Right kidney (tissue), 1 donor: Measurements from ENCODE around the gene PPP1R3F.
"Not testable (repeated sequence)": the region's sequence is repeated elsewhere in the genome, so short reads cannot be mapped to it uniquely, and the experiment has no call there.

Source experiments
- DNase-seq: peaks from one replicate; pipeline ENCODE4 v3.0.0-alpha.2; 2016

Gene PPP1R3F

DNA sequence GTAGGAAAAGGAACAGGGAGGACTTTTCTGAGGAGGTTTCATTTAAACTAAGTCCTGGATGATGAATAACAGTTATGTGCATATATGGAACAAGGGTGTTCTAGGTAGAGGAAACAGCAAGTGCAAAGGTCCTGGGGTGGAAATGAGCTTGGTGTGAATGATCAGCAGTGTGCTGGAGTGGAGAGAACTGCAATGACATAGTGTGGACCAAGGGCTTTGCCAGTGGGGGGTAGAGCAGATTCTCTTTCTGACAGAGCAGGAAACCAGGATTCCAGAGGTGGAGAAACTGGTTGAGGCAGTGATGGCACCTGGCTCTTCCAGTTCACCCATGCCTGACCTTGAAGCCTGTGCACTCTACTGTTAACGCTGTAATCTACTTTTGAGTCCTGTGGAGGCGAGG is 1.7 kb downstream of the PPP1R3F start:
- DNase-seq, result no peak

DNA sequence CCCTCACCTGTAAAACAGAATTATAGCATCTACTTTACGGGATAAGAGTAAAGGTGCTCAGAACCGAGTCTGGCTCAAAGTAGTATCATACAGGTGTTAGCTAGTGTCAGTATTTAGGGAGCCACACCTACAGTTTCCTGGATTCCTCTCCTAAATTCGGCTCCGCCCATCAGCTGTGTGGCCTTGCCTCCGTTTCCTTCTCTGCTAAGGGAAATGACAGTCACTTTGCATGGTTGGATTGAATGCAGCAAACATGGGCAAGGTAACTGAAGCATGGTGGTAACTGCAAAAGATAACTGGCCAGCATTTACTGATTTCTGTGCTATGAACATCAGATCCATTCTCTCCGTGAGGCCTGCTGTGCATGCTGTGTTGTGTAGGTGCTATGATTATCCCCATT is 2.8 kb downstream of the PPP1R3F start:
- no peak for DNase-seq

DNA sequence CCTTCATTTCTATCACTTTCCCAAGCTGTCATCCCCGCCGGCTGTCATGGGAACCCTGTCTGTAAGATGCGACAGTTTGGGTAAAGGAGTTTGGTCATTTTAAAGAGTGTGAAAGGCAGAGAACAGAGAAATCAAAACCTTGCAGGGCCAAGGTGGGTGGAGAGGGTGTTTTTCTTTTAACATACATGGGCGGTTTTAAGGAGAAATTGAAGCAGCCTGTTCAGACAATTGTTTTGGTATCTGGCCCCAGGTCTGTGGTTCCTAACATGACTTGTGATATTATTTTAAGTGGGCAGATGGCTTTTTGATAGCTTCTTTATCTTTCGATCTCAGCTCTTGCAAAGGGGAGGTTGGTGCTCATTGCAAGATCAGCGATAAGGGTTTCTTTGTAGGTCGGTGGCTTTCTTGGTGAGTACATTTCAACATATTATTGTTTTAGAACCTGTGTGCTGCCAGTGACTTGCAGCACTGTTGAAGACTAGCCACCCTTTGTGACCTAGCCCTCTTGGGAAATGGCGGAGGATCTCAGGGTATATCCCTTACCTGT is 3.7 kb downstream of the PPP1R3F start:
- no peak for DNase-seq

DNA sequence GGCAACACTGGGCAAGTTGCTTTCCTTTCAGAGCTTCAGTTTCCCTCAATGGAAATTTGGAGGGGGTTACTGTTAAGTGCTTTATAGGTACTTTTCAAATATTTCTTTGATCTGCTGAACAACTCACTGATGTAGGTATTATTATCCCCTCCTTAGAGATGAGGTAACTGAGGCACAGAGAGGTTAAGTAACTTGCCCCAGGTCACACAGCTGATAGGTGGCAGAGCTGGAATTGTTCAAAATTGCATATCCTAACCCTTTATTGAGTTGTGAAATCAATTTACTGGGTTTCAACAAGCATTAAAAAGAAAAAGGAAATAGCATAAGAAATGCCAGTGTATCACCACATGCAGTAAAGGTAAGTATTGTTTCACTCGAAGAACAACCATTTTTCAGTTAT is 6.6 kb downstream of the PPP1R3F start:
- DNase-seq, result no peak

DNA sequence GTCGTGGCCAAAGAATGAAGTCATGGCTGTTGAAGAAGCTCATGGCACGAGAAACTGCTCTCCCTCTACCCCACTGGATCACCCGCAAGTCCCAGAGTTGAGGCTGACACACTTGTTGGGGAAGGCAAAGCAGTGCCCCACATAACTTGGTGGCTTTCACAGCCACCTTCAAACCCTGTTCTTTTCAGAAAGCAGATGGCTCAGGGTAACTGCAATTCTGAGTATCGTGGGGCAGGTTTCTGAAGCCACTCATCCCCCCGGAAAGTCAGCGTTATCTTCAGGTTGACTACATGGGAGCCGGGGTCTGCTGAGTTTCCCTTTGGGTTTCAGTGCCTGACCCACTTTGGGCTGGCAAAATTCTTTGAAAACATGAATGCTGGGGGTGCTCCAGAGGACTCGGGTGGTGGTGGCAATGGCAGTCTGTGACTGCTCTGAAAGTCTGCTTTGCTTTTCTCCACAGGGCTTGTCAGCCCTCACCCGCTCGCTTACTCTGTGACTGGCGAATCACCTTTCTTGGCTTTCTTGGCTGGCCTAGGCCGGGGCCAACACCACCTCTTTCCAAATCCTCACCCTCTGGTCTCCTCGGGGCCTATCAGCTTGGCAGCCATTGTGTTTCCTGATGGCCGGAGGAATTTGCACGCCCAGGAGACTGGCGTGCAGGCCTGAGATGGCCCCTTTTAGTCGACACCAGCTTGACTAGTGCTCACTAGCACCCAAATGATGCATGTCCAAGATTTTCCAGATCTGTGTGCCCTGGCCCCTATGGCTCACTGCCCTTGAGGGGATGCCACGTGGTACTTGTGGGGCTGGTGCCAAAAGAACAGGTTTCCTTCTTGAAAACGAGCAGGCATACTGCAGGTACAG is 7.3 kb downstream of the PPP1R3F start:
- DNase-seq, result no peak

DNA sequence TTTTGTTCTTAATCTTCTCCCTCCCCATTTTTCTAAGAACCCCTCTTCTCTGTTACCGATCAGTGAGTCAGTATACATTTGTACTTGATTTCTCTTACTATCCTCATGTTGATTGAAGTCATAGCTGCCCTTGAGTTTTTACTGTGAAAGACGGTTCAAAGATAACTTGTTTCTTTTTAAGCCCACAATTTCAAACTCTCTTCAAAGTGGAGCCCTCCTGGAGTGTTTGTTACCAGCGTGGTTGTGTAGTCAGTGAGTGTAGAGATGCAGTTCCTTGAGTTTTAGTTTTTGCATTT is 7.9 kb downstream of the PPP1R3F start:
- no peak for DNase-seq

DNA sequence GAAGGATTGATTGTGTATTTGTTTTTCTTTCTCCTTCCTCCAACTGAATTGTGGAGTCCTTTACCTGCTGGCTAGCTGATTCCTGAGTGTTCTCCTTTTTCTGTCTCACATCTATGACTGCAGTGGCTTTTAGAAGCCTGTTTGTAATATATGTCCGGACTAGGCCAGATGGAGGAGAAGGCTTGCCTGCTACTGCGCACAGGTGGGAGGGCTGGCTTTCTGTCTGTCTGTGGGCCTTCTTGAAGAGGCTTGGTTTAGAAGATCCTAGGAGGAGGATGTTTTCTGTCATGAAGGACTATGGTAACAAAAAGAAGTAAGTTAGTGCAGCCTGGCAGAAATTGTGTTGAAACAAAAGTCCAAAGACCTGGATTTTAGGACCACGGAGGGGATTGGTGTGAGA is 8.5 kb downstream of the PPP1R3F start:
- no peak for DNase-seq

DNA sequence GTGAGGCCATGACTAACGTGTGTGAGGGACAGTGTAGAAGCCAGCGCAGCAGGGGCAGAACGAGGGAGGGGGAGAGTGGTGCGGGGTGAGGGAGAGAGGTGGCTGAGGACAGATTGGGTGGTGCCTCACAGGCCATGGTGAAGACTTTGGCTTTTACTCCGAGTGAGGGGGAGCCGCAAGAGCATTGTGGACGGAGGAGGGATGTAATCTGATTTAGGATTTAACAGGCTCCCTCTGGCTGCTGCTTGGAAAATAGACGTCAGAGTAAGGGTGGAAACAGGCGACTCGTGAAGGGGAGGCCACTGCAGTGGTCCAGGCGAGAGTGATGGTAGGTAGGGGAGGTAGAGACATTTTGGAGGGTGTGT is 13.0 kb downstream of the PPP1R3F start:
- DNase-seq, result no peak

DNA sequence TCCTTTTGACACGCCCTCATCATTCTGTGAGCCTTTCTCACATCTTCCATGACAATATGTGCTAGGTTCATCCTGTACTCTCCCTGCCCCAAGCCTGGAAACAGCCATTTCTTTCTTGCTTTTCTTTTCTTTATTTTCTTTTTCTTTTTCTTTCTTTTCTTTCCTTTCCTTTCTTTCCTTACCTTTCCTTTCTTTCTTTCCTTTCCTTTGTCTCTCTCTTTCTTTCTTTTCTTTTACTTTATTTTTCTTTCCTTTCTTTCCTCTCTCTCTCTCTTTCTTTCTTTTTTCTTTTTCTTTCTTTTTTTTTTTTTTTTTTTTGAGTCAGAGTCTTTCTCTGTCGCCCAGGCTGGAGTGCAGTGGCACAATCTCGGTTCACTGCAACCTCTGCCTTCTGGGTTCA is 14.6 kb downstream of the PPP1R3F start:
- no peak for DNase-seq

DNA sequence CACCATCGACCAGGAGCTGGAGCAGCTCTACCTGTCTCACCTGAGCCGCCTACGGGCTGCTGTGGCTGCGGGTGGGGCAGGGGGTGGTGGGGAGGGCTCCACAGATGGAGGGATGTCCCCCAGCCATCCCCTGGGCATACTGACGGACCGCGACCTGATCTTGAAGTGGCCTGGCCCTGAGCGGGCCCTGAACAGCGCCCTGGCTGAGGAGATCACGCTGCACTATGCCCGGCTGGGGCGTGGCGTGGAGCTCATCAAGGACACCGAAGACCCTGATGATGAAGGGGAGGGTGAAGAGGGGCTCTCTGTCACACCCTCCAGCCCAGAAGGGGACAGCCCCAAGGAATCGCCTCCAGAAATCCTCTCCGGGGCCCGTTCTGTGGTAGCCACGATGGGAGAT is 16.5 kb downstream of the PPP1R3F start:
- DNase-seq, result no peak

DNA sequence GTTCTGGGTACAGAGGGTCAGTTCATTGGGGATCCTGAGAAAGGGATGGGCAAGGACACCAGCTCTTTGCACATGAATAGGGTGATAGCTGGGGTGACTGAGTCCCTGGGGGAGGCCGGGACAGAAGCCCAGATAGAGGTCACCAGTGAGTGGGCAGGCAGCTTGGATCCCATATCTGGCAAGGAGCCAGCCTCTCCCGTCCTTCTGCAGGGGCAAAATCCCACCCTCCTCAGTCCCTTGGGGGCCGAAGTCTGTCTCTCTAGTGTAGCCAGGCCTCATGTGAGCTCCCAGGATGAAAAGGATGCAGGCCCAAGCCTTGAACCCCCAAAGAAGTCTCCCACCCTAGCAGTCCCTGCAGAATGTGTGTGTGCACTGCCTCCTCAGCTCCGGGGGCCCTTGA is 17.0 kb downstream of the PPP1R3F start:
- DNase-seq, result no peak

DNA sequence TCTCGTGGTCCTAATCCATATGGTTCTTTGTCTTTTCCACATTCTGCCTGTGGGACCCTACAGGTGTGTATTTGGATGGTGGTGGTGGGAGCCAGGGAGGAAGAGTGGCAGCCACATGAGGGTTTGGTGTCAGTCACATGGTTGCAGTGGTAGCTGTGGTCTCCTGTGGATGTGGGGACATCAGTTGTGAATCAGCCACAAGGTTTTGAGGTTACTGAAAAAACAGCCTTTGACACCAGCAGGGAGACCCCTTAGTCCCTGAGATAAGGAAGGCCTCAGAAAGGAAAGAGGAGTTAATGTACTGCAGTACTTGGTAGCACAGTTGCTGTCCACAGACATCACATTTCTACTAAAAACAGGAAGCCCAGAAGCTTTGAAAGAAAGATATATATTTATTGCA is 18.1 kb downstream of the PPP1R3F start:
- no peak for DNase-seq

DNA sequence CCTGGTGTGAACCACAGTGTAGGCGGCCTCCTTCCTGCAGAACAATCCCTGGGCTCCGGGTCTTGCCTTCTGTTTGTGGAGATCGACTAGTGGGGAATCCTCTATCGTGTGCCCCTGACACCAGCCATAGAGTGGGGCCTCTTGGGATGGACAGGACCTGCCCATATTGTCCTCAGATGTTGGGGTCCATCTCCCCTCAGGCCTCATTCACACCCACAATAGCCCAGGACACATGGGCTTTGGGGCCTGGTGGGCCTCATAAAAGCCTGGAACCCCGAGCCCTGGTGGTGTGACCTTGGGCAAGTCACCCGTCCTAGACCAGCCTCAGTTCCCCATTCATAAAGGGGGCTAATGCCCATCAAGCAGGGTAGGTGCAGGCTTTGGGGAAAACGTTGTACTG is 20.6 kb downstream of the PPP1R3F start:
- no peak for DNase-seq

DNA sequence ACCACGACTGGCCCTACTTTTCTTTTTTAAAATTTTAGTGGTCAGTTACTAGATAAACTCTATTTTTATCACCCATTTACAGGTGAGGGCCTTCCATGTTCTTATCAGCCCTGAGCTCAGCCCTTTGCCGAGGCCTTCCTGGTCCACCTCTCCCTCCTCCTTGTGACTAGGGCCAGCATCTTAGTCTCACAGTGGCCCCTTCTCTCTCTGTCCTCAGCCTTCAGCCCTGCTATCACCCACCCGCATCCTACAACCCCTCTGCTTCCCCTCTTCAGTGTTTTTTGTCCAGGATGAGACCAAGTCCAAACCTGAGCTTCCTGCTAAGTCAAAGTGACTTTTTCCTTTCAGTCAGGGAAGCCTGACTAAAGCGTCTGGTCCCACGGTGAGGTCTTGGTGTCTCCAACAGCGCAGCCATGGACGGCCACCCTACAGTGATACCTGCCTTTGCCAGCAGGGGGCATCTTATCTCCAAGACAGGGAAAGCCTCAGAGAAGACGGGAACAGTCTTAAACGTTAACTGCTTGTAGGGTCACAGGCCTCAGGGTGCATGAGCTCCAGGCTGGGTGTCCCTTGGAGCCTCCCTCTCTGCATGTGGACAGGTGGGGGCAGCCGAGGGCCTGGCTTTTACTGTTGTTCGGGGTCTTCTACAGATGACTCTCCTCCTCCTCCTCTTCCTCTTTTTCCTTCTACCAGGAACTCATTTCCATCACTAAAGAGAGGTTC is 22.2 kb downstream of the PPP1R3F start:
- DNase-seq, result peak; percentile 21

DNA sequence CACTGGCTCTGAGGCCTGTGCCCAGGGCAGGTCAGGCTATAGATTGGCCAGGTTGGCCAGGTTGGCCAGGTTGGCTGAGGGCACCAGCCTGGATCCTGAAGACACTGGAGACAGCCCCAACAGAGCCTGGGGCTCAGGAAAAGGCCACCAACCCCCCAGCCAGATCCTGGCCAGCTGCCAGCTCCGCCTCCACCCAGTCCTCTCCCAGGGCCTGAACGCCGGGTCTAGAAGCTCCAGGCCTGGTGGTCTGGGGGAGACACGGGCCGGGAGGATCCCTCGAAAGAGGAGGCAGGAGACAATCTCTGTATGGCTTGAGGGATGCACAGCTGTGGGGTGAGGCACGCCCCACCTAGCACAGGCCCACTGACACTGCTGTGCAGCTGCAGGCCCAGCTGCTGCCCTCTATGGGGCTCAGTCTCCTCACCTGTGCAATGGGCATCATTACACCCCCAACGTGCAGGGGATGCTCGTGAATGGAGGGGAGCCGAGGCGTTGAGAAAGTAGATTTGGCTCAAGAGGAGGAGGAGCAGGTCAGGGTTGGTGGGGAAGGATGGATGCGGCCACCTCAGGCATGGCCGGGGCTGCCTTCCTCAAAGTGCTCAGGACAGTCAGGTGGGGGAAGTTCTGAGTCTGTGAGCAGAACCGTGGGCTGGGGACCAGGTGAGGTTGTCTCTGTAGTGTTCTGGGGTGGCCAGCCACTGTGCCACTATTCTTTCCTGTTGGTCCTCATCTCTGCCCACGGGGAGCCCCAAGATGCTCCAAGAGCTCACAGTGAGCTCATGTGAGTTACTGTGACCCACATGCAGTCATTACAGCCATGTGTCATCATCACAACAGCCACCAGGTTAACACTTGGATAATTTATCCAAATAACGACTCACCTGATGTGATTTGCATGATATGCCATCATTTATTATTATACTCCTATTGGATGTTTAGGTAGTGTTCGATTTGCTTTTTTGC is 23.1 kb downstream of the PPP1R3F start:
- no peak for DNase-seq

DNA sequence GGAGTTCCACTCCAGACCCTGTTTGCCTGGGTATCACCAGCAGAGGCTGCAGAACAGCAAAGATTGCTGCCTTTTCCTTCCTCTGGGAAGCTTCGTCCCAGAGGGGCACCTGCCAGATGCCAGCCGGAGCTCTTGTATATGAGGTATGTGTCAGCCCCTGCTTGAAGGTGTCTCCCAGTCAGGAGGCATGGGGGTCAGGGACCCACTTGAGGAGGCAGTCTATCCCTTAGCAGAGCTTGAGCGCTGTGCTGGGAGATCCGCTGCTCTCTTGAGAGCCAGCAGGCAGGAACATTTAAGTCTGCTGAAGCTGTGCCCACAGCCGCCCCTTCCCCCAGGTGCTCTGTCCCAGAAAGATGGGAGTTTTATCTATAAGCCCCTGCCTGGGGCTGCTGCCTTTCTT is 29.7 kb downstream of the PPP1R3F start:
- not testable (repeated sequence) for DNase-seq

DNA sequence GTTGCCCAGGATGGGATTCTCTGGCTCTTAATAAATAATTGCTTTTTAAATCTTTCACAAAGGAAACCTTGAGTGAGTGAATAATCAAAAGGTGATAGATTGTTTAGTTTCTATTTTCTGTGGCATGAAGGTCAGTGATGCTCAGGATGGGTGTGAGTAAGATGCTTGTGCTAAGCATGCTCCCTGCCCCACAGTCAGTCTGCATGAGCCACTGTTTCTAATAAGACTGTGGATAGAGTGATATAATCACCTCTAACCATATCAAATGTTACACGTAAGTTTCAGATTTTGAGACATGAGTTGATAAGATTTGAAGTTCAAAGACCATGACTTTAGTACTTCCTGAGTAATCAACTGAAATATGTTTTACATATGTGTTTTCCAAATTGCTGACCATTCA is 31.1 kb downstream of the PPP1R3F start:
- DNase-seq, result no peak

DNA sequence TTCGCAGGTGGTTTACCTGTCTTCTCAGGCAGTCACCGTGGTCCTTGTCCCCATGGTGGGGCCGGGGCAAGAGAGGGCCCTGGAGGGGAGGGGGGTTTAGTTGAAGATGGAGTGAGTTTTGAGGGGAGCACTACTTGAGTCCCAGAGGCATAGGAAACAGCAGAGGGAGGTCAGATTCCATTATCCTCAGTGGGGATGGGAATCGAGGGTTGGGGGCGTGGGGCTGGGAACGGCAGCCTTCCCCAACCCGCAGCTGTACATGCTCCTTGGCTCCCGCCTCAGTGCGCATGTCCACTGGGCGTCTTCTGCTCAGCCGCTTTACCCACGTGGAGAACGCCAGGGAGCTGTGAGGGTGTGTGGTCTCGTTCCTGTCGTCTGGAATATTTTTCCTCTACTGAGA is 33.8 kb downstream of the PPP1R3F start, which contains the start of gene GAGE10:
TSS of gene GAGE10 (plus strand) at position 301 of the 400 bp plus-strand sequence. CDS start 1,214 bp downstream, outside the sequence.
- no peak for DNase-seq

DNA sequence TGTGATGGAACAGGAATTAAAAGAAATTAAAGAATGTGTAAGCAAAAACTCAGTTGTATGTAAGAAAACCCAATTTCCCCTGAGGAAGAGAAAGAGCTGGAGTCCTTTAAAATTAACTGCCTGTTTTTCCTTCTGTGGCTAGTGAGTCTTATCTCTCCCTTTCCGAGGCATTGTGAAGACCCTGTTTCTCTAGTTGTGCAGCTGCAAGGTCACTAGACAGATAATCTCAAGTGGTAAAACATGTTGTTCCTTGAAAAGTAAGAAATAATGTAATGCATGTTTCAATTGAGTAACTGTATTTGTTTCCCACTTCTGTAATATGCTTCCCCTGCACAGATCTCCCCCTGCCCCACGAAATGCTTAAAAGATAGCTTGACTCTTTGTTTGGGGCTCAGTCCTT is 38.2 kb downstream of the PPP1R3F start:
- not testable (repeated sequence) for DNase-seq

DNA sequence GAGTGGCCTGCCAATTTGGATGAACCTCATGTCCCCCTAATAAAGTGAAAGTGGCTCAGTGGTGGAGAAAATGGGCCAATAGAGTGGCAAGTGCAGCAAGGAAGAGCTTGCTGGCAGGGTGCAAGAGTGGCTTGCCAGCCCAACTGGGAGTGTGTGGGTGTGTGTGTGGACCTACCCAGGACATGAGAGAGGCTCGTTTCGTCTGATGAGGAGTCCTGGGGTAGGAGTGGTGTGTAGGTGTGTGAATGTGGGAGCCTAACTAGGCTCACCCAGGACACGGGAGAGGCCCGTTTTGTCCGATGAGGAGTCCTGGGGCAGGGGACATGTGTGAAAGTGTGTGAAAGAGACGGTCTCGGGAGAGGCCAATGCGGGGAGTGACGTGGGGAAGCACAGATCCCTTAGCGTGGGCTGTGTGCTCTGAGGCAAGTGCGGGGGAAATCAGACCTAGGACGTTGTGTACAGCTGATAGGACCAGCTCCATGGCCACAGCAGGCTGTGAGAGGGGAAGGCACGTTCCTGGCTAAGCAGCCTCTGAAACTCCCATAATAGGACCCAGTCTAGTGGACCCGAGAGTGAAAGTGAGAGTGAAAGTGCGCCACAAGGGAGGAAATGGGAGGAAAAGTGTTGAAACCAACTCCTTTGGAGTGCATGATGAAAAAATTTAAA is 39.1 kb downstream of the PPP1R3F start:
- DNase-seq, result no peak

DNA sequence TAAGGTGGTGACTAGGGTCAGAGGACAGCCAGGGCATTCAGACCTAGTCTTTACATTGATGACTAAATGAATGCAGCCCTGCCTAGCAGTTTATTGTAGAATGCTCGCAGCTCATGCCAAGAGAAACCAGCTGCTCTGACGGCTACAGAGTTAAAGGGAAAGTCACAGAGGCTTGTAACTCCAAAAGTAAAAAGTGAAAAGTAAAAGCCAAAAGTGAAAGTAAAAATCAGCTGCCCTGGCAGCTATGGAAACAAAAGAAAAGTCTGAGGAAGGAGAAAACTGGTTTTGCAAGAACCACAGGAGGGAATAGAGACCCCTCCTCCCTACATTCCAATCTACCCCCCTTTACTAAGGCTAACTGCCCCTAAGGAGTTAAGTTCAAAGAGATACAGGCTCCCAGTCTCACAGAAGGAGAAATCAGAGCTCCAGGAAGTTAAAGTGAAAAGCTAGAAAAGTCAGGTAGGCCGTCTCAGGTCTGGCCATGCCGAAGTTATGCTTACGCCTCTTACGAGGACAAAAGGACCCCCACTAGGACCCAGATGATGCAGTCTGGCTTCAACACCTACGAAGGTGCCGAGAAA is 39.9 kb downstream of the PPP1R3F start:
- DNase-seq, result peak; percentile 39

DNA sequence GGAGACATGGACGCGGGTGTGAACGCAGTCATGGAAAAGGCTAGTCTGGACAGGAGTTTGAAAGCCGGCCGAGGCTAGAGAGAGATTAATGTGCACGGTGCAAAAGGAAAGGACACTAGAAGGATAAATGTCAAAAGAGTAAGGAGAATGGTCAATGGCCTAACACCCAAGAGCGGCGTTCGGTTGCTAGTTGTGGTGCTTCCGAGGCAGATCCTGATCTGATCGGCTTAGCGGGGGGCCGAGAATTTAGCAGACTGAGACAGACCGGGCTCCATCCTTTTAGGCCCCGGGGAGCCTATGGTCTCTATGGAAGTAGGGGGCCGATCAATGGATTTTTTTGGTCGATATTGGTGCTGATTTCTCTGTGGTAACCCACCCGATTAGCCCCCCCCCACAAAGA is 40.8 kb downstream of the PPP1R3F start:
- DNase-seq, result peak; percentile 18
